Mucosa of rectum (tissue), 2 donors: ENCODE results near the gene DHODH.
"Not testable (repeated sequence)": the region's sequence is repeated elsewhere in the genome, so short reads cannot be mapped to it uniquely, and the experiment has no call there.

Experiments
- H3K27ac ChIP-seq, 2 donors: one replicate each; pipeline ENCODE4 v1.7.0; 2013; ENCODE audit warnings: inconsistent platforms in 2 of 2, low read depth in 2 of 2, low read length in 2 of 2
- H3K27me3 ChIP-seq, 2 donors: one replicate each; pipeline ENCODE4 v1.7.0; 2013; ENCODE audit warnings: low read length in 2 of 2; ENCODE audit not compliant: control insufficient read depth in 2 of 2, insufficient read depth in 2 of 2
- H3K36me3 ChIP-seq, 2 donors: one replicate each; pipeline ENCODE4 v1.7.0; 2013; ENCODE audit warnings: low read length in 2 of 2; ENCODE audit not compliant: control insufficient read depth in 2 of 2, insufficient read depth in 2 of 2
- H3K4me1 ChIP-seq, 2 donors: one replicate each; pipeline ENCODE4 v1.7.0; 2013; ENCODE audit warnings: low read length in 2 of 2, mild to moderate bottlenecking in 1 of 2; ENCODE audit not compliant: control insufficient read depth in 2 of 2, insufficient read depth in 2 of 2
- H3K4me3 ChIP-seq, 2 donors: one replicate each; pipeline ENCODE4 v1.7.0; 2013; ENCODE audit warnings: low read length in 2 of 2
- H3K9ac ChIP-seq, 2 donors: one replicate each; pipeline ENCODE4 v1.7.0; 2013; ENCODE audit warnings: low read length in 2 of 2, low read depth in 1 of 2, mild to moderate bottlenecking in 1 of 2
- H3K9me3 ChIP-seq, 2 donors: one replicate each; pipeline ENCODE4 v1.7.0; 2013; ENCODE audit warnings: low read length in 2 of 2; ENCODE audit not compliant: control insufficient read depth in 2 of 2
- donor health status: healthy.
- donor health status: Normal muscosa, but diverticular disease.

The DHODH gene

DNA sequence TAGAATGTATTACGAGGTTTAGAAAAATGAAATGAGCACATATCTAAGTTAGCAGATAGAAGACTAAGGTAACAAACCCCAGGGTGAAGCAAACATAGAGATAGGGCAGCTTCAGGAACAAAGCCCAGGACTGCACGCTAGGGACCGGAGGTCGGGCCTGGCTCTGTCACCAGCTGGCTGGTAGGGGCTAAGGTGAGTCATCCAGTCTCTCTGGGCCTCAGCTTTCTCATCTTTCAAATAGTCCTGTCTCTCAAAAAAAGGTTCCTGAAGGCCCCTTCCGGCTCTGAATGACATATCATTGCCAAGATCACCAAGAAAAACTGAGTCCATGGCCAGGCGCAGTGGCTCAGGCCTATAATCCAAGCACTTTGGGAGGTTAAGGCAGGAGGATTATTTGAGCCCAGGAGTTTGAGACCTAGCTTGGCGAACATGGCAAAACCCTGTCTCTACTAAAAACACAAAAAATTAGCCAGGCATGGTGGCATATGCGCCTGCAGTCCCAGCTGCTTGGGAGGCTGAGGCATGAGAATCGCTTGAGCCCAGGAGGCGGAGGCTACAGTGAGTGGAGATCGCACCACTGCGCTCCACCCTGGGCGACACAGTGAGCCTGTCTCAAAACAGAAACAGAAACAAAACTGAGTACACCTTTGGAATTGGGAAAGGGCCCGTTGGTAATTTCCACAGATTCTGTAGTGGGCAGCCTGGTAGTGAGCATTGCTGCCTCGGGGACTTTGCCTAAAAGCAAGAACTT, 34.3 kb upstream of the DHODH start:
- H3K4me3 ChIP-seq, result no peak overlapping the region
- H3K9me3 ChIP-seq, result no peaks in the 10 kb centered on the region
- no peaks in the 10 kb centered on the region for H3K27me3 ChIP-seq
- H3K27ac ChIP-seq, result no peak overlapping the region
- H3K9ac ChIP-seq, result no peak overlapping the region
- no peaks in the 10 kb centered on the region for H3K36me3 ChIP-seq
- H3K4me1 ChIP-seq, result no peaks in the 10 kb centered on the region

DNA sequence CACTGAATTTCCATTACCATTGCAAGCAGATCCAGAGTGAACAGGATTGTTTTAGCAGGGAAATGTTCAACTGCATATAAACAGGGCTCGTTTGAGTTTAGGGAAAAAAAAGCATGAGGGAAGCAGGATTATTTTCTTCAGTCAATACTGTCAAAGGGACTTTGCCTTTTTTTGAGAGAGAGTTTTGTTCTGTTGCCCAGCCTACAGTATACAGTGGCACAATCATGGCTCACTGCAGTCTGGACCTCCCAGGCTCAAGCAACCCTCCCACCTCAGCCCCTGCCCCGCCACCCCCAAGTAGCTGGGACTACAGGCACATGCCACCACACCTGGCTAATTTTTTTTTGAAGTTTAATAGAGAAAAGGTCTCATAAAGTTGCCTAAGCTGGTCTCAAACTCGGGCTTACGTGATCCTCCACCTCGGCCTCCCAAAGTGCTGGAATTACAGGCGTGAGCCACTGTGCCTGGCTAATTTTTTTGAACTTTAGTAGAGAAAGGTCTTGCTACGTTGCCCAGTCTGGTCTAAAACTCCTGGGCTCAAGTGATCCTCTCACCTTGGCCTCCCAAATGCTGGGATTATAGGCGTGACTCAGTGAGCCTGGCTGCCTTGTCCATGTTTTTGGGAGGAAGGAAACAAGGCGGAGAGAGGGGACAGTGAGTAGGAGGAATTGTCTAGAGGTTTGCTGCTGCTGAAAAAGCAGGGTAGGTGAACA, 23.1 kb upstream of the DHODH start:
- H3K27me3 ChIP-seq, result no peaks in the 10 kb centered on the region
- H3K27ac ChIP-seq, result no peak overlapping the region
- H3K4me3 ChIP-seq, result no peak overlapping the region

DNA sequence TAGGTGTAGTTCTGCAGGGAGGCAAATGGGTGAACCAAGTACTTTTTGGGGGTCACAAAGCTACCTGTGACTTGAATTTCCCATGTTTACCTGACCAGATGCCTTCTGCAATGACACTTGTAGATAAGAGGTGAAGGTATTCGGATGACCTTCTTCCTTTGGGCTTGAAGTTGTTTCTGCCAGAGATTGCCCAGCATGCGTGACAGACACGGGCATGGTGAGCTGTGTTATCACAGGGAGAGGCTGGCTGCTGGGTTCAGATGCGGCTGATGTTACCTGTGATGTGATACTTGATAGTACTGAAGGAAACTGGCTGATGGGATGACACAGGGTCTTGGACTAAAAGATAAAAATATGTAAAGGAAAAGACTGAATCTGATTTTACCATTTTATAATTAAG, 22.4 kb upstream of the DHODH start:
- H3K27ac ChIP-seq, result no peak overlapping the region
- no peak overlapping the region for H3K9ac ChIP-seq
- H3K4me1 ChIP-seq, result no peaks in the 10 kb centered on the region
- H3K4me3 ChIP-seq, result no peak overlapping the region
- H3K27me3 ChIP-seq, result no peaks in the 10 kb centered on the region
- no peaks in the 10 kb centered on the region for H3K9me3 ChIP-seq
- H3K36me3 ChIP-seq, result no peaks in the 10 kb centered on the region

More for the DNA sequence above, 23.1 kb upstream of the DHODH start:
- Histone ChIP-seq H3K4me1 (no peaks in the 10 kb centered on the region), H3K9ac (no peak overlapping the region), H3K36me3 (no peaks in the 10 kb centered on the region), H3K9me3 (no peaks in the 10 kb centered on the region)

DNA sequence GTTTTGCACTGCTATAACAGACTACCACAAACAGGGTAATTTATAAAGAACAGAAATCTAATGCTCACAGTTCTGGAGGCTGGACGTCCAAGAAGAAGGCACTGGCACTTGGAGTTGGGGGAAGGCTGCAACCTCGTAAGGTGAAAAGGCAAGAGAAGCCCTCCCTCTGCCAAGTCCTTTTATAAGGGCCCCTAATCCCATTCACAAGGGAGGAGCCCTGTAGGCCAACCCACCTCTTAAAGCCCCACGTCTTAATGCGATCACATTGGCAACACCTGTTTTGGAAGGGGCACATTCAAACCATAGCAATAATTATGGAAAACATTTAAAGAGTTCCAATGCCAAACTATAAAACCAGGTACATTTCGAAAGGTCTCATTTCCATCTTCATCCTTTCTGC, 13.5 kb upstream of the DHODH start:
- Histone ChIP-seq H3K9me3 (no peaks in the 10 kb centered on the region), H3K36me3 (no peaks in the 10 kb centered on the region), H3K27ac (no peak overlapping the region), H3K4me3 (no peak overlapping the region), H3K27me3 (no peaks in the 10 kb centered on the region), H3K9ac (no peak overlapping the region), H3K4me1 (no peaks in the 10 kb centered on the region)

DNA sequence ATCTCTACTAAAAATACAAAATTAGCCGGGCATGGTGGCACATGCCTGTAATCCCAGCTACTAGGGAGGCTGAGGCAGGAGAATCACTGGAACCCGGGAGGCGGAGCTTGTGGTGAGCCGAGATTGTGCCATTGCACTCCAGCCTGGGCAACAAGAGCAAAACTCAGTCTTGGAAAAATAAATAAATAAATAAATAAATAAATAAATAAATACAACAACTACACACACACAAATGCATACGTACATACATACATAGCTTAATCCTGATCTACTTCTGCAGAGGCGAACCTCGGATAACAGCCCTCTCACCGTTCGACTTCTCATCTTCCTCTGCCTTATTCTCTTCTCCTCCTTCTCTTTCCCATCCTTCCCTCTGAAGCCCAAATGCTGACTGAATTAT, 11.0 kb upstream of the DHODH start:
- not testable (repeated sequence) for H3K4me3 ChIP-seq, H3K4me1 ChIP-seq, H3K27ac ChIP-seq, H3K9me3 ChIP-seq, H3K9ac ChIP-seq, H3K27me3 ChIP-seq, H3K36me3 ChIP-seq

DNA sequence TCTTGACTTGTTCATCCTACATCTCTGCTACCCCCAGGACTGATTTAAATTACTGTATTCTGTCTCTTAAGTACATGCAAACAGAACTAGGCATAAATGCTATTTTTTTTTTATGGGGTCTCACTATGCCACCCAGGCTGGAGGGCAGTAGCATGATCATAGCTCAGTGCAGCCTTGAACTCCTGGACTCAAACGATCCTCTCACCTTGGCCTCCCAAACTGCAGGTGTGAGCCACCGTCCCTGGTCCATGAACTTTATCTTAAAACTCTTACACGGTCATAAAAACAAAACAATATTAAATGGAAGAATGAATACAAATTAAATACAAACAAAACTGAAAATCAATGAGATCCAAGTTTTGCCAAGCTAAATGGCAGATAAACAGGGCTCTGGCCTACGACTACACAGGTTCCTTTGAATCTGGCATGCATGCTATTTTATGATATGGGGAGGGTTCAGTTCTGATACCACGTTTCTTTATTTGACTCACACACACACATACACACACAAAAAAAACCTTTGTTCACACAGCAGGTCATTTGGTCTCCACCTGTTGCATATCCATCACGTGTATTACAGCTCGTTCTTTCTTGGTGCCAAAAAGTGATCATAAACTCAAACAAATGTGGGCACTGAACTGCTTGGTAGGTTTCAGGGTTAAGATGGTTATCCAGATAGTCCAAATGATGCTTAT, 7.2 kb upstream of the DHODH start:
- no peak overlapping the region for H3K9ac ChIP-seq
- H3K27me3 ChIP-seq, result no peaks in the 10 kb centered on the region
- H3K4me3 ChIP-seq, result no peak overlapping the region
- no peaks in the 10 kb centered on the region for H3K4me1 ChIP-seq
- no peaks in the 10 kb centered on the region for H3K9me3 ChIP-seq
- no peaks in the 10 kb centered on the region for H3K36me3 ChIP-seq
- no peak overlapping the region for H3K27ac ChIP-seq

DNA sequence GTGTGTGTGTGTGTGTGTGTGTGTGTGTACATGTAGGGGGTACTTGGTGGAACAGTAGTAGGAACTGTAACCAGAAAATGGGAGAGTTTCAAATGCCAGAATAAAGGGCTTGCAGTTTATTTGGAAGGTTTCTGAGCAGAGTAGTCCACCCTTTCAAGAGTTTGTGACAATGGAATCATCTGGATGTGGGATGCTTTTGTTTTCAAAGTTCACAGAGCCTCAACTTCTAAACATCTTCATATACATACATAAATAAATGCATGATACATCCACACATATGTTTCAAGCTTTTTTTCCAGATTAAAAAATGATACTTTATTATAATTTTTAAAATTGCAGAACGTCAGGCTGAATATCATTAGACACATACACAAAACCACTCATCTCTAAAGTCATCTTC, 5.9 kb upstream of the DHODH start:
- no peak overlapping the region for H3K27ac ChIP-seq
- H3K4me3 ChIP-seq, result no peak overlapping the region

DNA sequence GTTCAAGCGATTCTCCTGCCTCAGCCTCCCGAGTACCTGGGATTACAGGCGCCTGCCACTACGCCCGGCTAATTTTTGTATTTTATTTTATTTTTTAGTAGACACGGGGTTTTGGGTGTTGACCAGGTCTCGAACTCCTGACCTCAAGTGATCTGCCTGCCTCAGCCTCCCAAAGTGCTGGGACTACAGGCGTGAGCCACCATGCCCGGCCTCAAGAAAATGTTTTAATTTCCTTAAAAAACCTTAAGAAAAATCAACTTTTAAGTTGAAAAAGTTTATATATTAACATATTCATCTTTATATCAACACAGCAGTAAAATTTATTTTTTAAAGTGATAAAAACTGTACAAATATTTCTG, 500 bp upstream of the DHODH start:
- H3K4me1 ChIP-seq, H3K9me3 ChIP-seq, H3K36me3 ChIP-seq, H3K27me3 ChIP-seq, H3K27ac ChIP-seq, H3K9ac ChIP-seq: not testable (repeated sequence)
- H3K4me3 ChIP-seq, result peak overlapping the region in 1 of 2 donors; percentile 51

More for the DNA sequence above, 5.9 kb upstream of the DHODH start:
- Histone ChIP-seq H3K36me3 (no peaks in the 10 kb centered on the region), H3K27me3 (no peaks in the 10 kb centered on the region), H3K9me3 (no peaks in the 10 kb centered on the region), H3K4me1 (no peaks in the 10 kb centered on the region), H3K9ac (no peak overlapping the region)

DNA sequence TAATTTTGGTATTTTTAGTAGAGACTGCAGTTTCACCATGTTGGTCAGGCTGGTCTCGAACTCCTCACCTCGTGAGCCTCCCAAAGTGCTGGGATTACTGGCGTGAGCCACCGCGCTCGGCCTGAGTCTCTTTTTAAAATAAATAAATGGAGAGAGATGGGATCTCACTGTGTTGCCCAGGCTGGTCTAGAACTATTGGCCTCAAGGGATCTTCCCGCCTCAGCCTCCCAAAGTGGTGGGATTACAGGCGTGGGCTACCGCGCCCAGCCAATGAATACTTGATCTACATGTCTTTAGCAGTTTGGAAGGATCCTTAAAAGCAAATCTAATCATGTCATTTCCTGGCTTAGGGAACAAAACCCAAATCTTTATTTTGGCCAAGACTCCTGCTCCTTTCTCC, 1.2 kb downstream of the DHODH start:
- H3K27me3 ChIP-seq, result no peaks in the 10 kb centered on the region
- H3K9me3 ChIP-seq, result no peaks in the 10 kb centered on the region
- H3K4me3 ChIP-seq, result no peak overlapping the region
- no peak overlapping the region for H3K9ac ChIP-seq
- no peak overlapping the region for H3K27ac ChIP-seq
- peaks cover 3 to 5% of the 10 kb centered on the region in 2 donors for H3K36me3 ChIP-seq
- H3K4me1 ChIP-seq, result no peaks in the 10 kb centered on the region

DNA sequence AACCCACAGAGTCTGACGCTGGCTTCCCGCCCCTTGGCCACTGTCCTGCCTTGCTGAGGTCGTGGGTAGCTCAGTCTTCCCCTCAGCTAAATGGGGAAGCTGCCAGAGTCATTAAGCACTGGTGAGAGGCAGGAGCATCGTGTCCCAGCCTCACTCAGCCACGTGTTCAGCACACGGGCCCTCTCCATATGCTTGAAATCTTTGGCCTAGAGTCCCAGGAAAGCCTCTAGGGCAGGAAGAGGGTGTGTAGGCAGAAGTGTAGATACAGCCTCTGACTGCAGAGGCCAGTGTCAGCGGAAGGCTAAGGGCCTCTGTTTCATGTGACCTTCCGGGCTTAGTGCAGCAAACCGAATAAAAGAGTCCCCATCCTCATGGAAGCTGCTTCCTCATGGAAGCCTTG, 4.1 kb downstream of the DHODH start:
- Histone ChIP-seq H3K4me1 (no peaks in the 10 kb centered on the region), H3K4me3 (no peak overlapping the region), H3K27me3 (no peaks in the 10 kb centered on the region), H3K9ac (no peak overlapping the region), H3K9me3 (no peaks in the 10 kb centered on the region), H3K36me3 (peaks cover 8 to 9% of the 10 kb centered on the region in 2 donors), H3K27ac (no peak overlapping the region)
